ENCODE results near the gene SUPT5H.

The SUPT5H gene

GRCh38 chr19:39428283-39429112 lies 16.9 kb upstream of the SUPT5H start:
- no peak for DNase-seq
- no peaks in the 10 kb centered on the region for H3K9me3 Mint-ChIP-seq
- peak overlapping the region; percentile 47 for H3K27ac Mint-ChIP-seq
- peaks cover 31% of the 10 kb centered on the region for H3K4me1 Mint-ChIP-seq (ENCODE audit: low read depth)
- H3K4me3 Mint-ChIP-seq = no peak overlapping the region
- H3K36me3 Mint-ChIP-seq (ENCODE audit: low read depth) = peaks cover 46% of the 10 kb centered on the region
- H3K27me3 Mint-ChIP-seq = no peaks in the 10 kb centered on the region

GRCh38 chr19:39430675-39431593 lies 14.4 kb upstream of the SUPT5H start:
- Mint-ChIP-seq H3K4me3 (peak overlapping the region; percentile 54), H3K9me3 (no peaks in the 10 kb centered on the region), H3K4me1 (ENCODE audit: low read depth) (peaks cover 48% of the 10 kb centered on the region), H3K27ac (peak overlapping the region; percentile 97), H3K36me3 (ENCODE audit: low read depth) (peaks cover 55% of the 10 kb centered on the region), H3K27me3 (no peaks in the 10 kb centered on the region)
- DNase-seq = peak; percentile 77

GRCh38 chr19:39432677-39433025 lies 12.7 kb upstream of the SUPT5H start:
- H3K9me3 Mint-ChIP-seq = no peaks in the 10 kb centered on the region
- no peaks in the 10 kb centered on the region for H3K27me3 Mint-ChIP-seq
- H3K4me3 Mint-ChIP-seq = peak overlapping the region; percentile 95
- peaks cover 61% of the 10 kb centered on the region for H3K4me1 Mint-ChIP-seq (ENCODE audit: low read depth)
- H3K27ac Mint-ChIP-seq = peak overlapping the region; percentile 99
- H3K36me3 Mint-ChIP-seq (ENCODE audit: low read depth) = peaks cover 59% of the 10 kb centered on the region
- DNase-seq = no peak

GRCh38 chr19:39433480-39434079 lies 11.8 kb upstream of the SUPT5H start:
- Mint-ChIP-seq H3K4me1 (ENCODE audit: low read depth) (peaks cover 61% of the 10 kb centered on the region), H3K9me3 (no peaks in the 10 kb centered on the region), H3K27ac (peak overlapping the region; percentile 99), H3K27me3 (no peaks in the 10 kb centered on the region), H3K36me3 (ENCODE audit: low read depth) (peaks cover 59% of the 10 kb centered on the region), H3K4me3 (peak overlapping the region; percentile 95)
- DNase-seq = no peak

GRCh38 chr19:39434123-39435076 lies 11.0 kb upstream of the SUPT5H start:
- Mint-ChIP-seq H3K4me1 (ENCODE audit: low read depth) (peaks cover 58% of the 10 kb centered on the region), H3K9me3 (no peaks in the 10 kb centered on the region), H3K36me3 (ENCODE audit: low read depth) (peaks cover 59% of the 10 kb centered on the region), H3K27ac (peak overlapping the region; percentile 99), H3K27me3 (no peaks in the 10 kb centered on the region), H3K4me3 (peak overlapping the region; percentile 95)
- DNase-seq = no peak

- Mint-ChIP-seq H3K36me3 (ENCODE audit: low read depth) (peaks cover 54% of the 10 kb centered on the region), H3K9me3 (no peaks in the 10 kb centered on the region), H3K27me3 (no peaks in the 10 kb centered on the region), H3K4me3 (peak within 1 kb of the TSS; percentile 95), H3K4me1 (ENCODE audit: low read depth) (peaks cover 57% of the 10 kb centered on the region), H3K27ac (peak within 1 kb of the TSS; percentile 99)
- peak; percentile 100 for DNase-seq
Observed at GRCh38 chr19:39435499-39436349, 9.7 kb upstream of the SUPT5H start, which contains the start of gene RPS16. Gene RPS16, minus strand, starts transcription at chr19:39435949. Its CDS starts 54 bp downstream, at chr19:39435895.

- H3K4me1 Mint-ChIP-seq (ENCODE audit: low read depth) = peaks cover 51% of the 10 kb centered on the region
- H3K4me3 Mint-ChIP-seq = peak overlapping the region; percentile 95
- no peaks in the 10 kb centered on the region for H3K9me3 Mint-ChIP-seq
- no peaks in the 10 kb centered on the region for H3K27me3 Mint-ChIP-seq
- H3K36me3 Mint-ChIP-seq (ENCODE audit: low read depth) = peaks cover 48% of the 10 kb centered on the region
- DNase-seq = no peak
- H3K27ac Mint-ChIP-seq = peak overlapping the region; percentile 99
Observed at GRCh38 chr19:39436350-39436716, 9.0 kb upstream of the SUPT5H start.

GRCh38 chr19:39438270-39438934 lies 7.0 kb upstream of the SUPT5H start:
- H3K9me3 Mint-ChIP-seq = no peaks in the 10 kb centered on the region
- DNase-seq = no peak
- H3K4me1 Mint-ChIP-seq (ENCODE audit: low read depth) = peaks cover 35% of the 10 kb centered on the region
- H3K4me3 Mint-ChIP-seq = no peak overlapping the region
- peaks cover 28% of the 10 kb centered on the region for H3K36me3 Mint-ChIP-seq (ENCODE audit: low read depth)
- H3K27ac Mint-ChIP-seq = no peak overlapping the region
- H3K27me3 Mint-ChIP-seq = no peaks in the 10 kb centered on the region

GRCh38 chr19:39444598-39445195 lies 685 bp upstream of the SUPT5H start:
- Mint-ChIP-seq H3K9me3 (no peaks in the 10 kb centered on the region), H3K36me3 (ENCODE audit: low read depth) (peaks cover 52% of the 10 kb centered on the region), H3K4me1 (ENCODE audit: low read depth) (peaks cover 40% of the 10 kb centered on the region), H3K27ac (peak overlapping the region; percentile 99), H3K27me3 (no peaks in the 10 kb centered on the region), H3K4me3 (peak overlapping the region; percentile 100)
- DNase-seq = peak; percentile 52

- H3K4me3 Mint-ChIP-seq = peak overlapping the region; percentile 100
Observed at GRCh38 chr19:39446365-39447084, 1.1 kb downstream of the SUPT5H start.

GRCh38 chr19:39448271-39448670 lies 2.9 kb downstream of the SUPT5H start:
- Mint-ChIP-seq H3K27me3 (no peaks in the 10 kb centered on the region), H3K36me3 (ENCODE audit: low read depth) (peaks cover 85% of the 10 kb centered on the region), H3K4me3 (peak overlapping the region; percentile 100), H3K27ac (peak overlapping the region; percentile 99), H3K9me3 (no peaks in the 10 kb centered on the region), H3K4me1 (ENCODE audit: low read depth) (peaks cover 64% of the 10 kb centered on the region)
- DNase-seq = no peak

More at GRCh38 chr19:39446365-39447084, 1.1 kb downstream of the SUPT5H start:
- peak overlapping the region; percentile 99 for H3K27ac Mint-ChIP-seq
- peaks cover 68% of the 10 kb centered on the region for H3K36me3 Mint-ChIP-seq (ENCODE audit: low read depth)
- peaks cover 49% of the 10 kb centered on the region for H3K4me1 Mint-ChIP-seq (ENCODE audit: low read depth)
- no peaks in the 10 kb centered on the region for H3K9me3 Mint-ChIP-seq
- no peaks in the 10 kb centered on the region for H3K27me3 Mint-ChIP-seq
- no peak for DNase-seq

All from activated T-cell treated with anti-CD3 and anti-CD28 coated beads, Interleukin-2, amount 50 U/mL, for 24 hours (primary cell).